DND-41 (cell line): ENCODE measurements around the gene SGCD.

Source experiments
- ATAC-seq: fragments of 200-7000 bp; cut with Tn5 transposase; 3 replicates; pipeline ENCODE4 v1.9.1; 2021; ENCODE audit warnings: low read depth; ENCODE audit not compliant: insufficient read depth
- DNase-seq: peaks from one replicate; pipeline ENCODE4 v3.0.0-alpha.2; 2020
- H2AFZ ChIP-seq: 2 replicates; pipeline ENCODE4 v1.6.0; 2012; ENCODE audit warnings: low read depth, low read length
- H3K27ac ChIP-seq: 2 replicates; pipeline ENCODE4 v1.5.1; 2012; ENCODE audit warnings: low read length, inconsistent platforms
- H3K27me3 ChIP-seq: fragments of 200-600 bp; sonication (generic); 2 replicates; pipeline ENCODE4 v1.6.0; 2012; ENCODE audit warnings: low read length, mild to moderate bottlenecking, inconsistent platforms; ENCODE audit not compliant: insufficient read depth, poor library complexity
- H3K36me3 ChIP-seq: 2 replicates; pipeline ENCODE4 v1.5.1; 2012; ENCODE audit warnings: low read length, inconsistent platforms; ENCODE audit not compliant: insufficient read depth
- H3K4me1 ChIP-seq: 2 replicates; pipeline ENCODE4 v1.5.1; 2012; ENCODE audit warnings: mild to moderate bottlenecking, low read length; ENCODE audit not compliant: insufficient read depth
- H3K4me2 ChIP-seq: 2 replicates; pipeline ENCODE4 v1.6.0; 2012; ENCODE audit warnings: mild to moderate bottlenecking, moderate library complexity, low read length, inconsistent platforms; ENCODE audit not compliant: insufficient read depth
- H3K4me3 ChIP-seq, 2 experiments: fragments of 200-600 bp in 1 of 2; shearing (Covaris generic) in 1 of 2; 2 replicates each; pipeline ENCODE4 v1.5.1; 2012 to 2016; ENCODE audit warnings: inconsistent platforms in 2 of 2, low read length in 2 of 2, mild to moderate bottlenecking in 2 of 2, low read depth in 1 of 2, moderate library complexity in 1 of 2
- H3K79me2 ChIP-seq: 2 replicates; pipeline ENCODE4 v1.6.0; 2012; ENCODE audit warnings: low read length, inconsistent platforms; ENCODE audit not compliant: insufficient read depth
- H3K9ac ChIP-seq: 2 replicates; pipeline ENCODE4 v1.6.0; 2012; ENCODE audit warnings: low read depth, mild to moderate bottlenecking, inconsistent platforms, low read length, moderate library complexity
- H3K9me3 ChIP-seq: 2 replicates; pipeline ENCODE4 v1.5.1; 2012; ENCODE audit warnings: low read length, moderate library complexity, mild to moderate bottlenecking, inconsistent platforms; ENCODE audit not compliant: insufficient read depth, severe bottlenecking
- H4K20me1 ChIP-seq: 2 replicates; pipeline ENCODE4 v1.6.0; 2012; ENCODE audit warnings: low read length; ENCODE audit not compliant: insufficient read depth
- EZH2 ChIP-seq: IDR thresholded peaks from 3 replicates; pipeline ENCODE4 v1.6.1; 2012; ENCODE audit warnings: borderline replicate concordance, low read depth, mild to moderate bottlenecking, moderate library complexity, low read length, inconsistent platforms; ENCODE audit not compliant: severe bottlenecking
- TF ChIP-seq, protein P1 (sequence below): IDR thresholded peaks from 2 replicates; pipeline ENCODE4 v1.5.1; 2012; ENCODE audit warnings: borderline replicate concordance, low read length, moderate library complexity, mild to moderate bottlenecking; ENCODE audit not compliant: poor library complexity, severe bottlenecking; ENCODE audit errors: extremely low read depth

SGCD gene

DNA sequence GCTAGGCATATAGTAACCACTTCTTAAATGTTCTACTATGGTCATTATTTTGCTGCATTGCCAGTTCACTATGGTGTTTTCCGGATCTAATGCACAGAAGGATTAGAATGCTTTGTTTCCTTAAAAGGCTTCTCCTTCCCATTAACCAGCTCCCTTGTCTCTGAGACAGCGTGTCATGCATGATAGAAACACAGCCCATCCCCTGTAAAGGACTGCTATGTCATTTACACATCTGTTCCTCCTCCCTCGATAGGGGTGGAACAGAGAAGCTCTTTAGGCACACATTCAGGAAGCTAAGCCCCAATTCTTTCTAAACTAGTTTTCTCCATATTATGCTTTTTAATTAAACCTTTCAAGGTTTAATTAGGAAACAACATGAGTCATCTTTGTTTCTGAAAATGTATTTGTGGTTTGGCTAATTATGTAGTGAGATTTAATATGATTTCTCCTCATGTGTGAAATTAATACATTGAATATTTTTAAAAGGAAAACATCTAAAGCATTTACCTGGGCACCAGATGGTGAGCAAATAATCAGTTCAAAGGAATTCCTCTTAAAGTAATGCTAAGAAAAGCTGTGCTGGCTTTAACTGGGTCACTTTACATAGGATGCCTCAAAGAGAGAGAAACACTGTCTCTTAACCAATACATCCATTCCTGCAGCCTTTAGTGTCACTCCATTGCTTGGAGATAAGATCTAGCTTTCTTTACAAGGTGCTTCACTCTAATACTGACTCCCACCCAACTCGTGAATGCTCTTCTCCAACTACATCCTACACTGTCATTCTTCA is 389.8 kb downstream of the SGCD start:
- no peak for DNase-seq
- no peak overlapping the region for H3K27ac ChIP-seq
- ATAC-seq, result no peak
- TF ChIP-seq, protein P1, sequence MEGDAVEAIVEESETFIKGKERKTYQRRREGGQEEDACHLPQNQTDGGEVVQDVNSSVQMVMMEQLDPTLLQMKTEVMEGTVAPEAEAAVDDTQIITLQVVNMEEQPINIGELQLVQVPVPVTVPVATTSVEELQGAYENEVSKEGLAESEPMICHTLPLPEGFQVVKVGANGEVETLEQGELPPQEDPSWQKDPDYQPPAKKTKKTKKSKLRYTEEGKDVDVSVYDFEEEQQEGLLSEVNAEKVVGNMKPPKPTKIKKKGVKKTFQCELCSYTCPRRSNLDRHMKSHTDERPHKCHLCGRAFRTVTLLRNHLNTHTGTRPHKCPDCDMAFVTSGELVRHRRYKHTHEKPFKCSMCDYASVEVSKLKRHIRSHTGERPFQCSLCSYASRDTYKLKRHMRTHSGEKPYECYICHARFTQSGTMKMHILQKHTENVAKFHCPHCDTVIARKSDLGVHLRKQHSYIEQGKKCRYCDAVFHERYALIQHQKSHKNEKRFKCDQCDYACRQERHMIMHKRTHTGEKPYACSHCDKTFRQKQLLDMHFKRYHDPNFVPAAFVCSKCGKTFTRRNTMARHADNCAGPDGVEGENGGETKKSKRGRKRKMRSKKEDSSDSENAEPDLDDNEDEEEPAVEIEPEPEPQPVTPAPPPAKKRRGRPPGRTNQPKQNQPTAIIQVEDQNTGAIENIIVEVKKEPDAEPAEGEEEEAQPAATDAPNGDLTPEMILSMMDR, result no peak
- TF ChIP-seq EZH2, result no peak
- H3K4me3 ChIP-seq, result no peak overlapping the region
- no peaks in the 10 kb centered on the region for H3K79me2 ChIP-seq
- H2AFZ ChIP-seq, result no peak overlapping the region
- no peaks in the 10 kb centered on the region for H3K4me1 ChIP-seq
- H3K4me2 ChIP-seq, result no peak overlapping the region
- H4K20me1 ChIP-seq, result no peaks in the 10 kb centered on the region
- no peaks in the 10 kb centered on the region for H3K9me3 ChIP-seq
- H3K27me3 ChIP-seq, result no peaks in the 10 kb centered on the region
- no peaks in the 10 kb centered on the region for H3K36me3 ChIP-seq
- H3K9ac ChIP-seq, result no peak overlapping the region

DNA sequence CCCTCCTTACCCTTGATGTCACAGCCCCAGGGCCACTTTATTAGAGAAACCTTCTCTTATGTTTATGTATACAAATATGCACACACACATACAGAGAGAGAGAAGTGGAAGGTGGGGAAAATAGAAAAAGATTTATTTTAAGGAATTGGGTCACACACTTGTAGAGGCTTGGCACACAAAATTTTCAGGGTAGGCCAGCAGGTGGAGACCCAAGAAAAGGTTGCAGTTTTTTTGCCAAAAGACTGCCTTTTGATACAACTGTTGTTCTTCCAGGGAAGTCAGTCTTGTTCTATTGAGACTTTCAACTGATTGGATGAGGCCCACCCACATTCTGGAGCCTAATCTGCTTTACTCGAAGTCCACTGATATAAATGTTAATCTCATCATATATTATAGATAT is 392.0 kb downstream of the SGCD start:
- Histone ChIP-seq H3K27ac (no peak overlapping the region), H2AFZ (no peak overlapping the region), H3K9ac (no peak overlapping the region), H3K4me3 (no peak overlapping the region), H3K79me2 (no peaks in the 10 kb centered on the region), H3K27me3 (no peaks in the 10 kb centered on the region), H3K4me1 (no peaks in the 10 kb centered on the region), H3K9me3 (no peaks in the 10 kb centered on the region), H4K20me1 (no peaks in the 10 kb centered on the region), H3K4me2 (no peak overlapping the region), H3K36me3 (no peaks in the 10 kb centered on the region)
- ATAC-seq (no peak), DNase-seq (no peak)
- TF ChIP-seq, protein P1, result no peak
- TF ChIP-seq EZH2, result no peak

DNA sequence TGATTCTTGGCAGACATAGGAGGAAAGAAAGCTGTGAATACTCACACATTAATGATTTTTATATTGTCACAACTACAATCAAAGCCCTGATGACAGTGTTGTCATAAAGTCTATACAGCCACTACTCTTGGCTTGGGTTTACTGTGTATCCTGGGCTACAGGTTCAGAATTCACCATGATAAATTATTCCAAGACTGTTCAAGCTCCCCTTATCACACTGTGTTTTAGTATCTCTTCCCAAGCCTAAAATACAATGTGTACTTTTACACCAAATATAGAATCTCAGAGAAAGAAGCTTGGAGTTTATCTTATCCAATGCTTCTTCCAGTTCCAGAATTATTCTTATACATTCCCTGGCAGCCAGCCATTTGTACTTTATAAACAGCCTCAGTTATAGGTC is 395.4 kb downstream of the SGCD start:
- Histone ChIP-seq H3K27ac (no peak overlapping the region), H3K36me3 (no peaks in the 10 kb centered on the region), H3K27me3 (no peaks in the 10 kb centered on the region), H3K79me2 (no peaks in the 10 kb centered on the region), H3K9ac (no peak overlapping the region), H3K9me3 (no peaks in the 10 kb centered on the region), H4K20me1 (no peaks in the 10 kb centered on the region), H3K4me1 (no peaks in the 10 kb centered on the region), H3K4me2 (no peak overlapping the region), H3K4me3 (no peak overlapping the region), H2AFZ (no peak overlapping the region)
- no peak for TF ChIP-seq EZH2
- TF ChIP-seq, protein P1, result no peak
- no peak for DNase-seq
- ATAC-seq, result no peak

DNA sequence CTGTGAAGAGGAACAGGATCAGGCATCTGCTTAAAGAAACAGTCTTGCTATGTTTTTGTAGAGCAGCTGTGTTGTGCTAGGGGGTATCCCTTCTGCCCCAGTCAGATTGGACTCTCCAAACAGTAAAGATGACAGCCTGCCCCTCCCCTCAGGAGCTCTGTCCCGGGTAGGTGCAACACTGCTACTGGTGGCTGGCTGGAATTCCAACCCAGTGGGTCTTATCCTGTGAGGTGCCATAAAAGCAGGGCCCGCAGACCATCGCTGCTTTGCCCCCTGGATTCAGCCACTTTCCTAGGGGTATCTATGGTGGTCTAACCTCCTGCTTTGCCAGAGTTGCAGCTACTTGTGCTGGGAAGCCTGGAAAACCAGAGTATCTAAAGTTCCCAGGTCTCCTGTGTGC is 408.5 kb downstream of the SGCD start:
- H3K79me2 ChIP-seq, result no peaks in the 10 kb centered on the region
- no peak overlapping the region for H3K9ac ChIP-seq
- DNase-seq, result no peak
- H2AFZ ChIP-seq, result no peak overlapping the region
- H3K9me3 ChIP-seq, result no peaks in the 10 kb centered on the region
- H3K27me3 ChIP-seq, result no peaks in the 10 kb centered on the region
- no peak overlapping the region for H3K27ac ChIP-seq
- no peak for ATAC-seq
- no peaks in the 10 kb centered on the region for H3K4me1 ChIP-seq
- no peaks in the 10 kb centered on the region for H4K20me1 ChIP-seq
- no peaks in the 10 kb centered on the region for H3K36me3 ChIP-seq
- no peak overlapping the region for H3K4me3 ChIP-seq
- no peak overlapping the region for H3K4me2 ChIP-seq
- TF ChIP-seq, protein P1, result no peak
- no peak for TF ChIP-seq EZH2
